ENCODE data around the gene SLC39A13. TPM values are rescaled to one million over a fixed set of nuclear protein-coding genes. Genes with fewer than 3 reads are reported as not detected.

SLC39A13 gene
- total RNA-seq, 1 experiment from 2014 or later, result 32.5 TPM

- Histone ChIP-seq H3K9me2 (replicated peaks; ENCODE audit: low read length) (no peaks in the 10 kb centered on the region), H3K4me1 (ENCODE audit: insufficient read depth, low read length) (no peaks in the 10 kb centered on the region), H3K4me2 (ENCODE audit: low read length) (no peak overlapping the region), H3K36me3 (ENCODE audit: low read depth, low read length) (no peaks in the 10 kb centered on the region), H3K27ac (ENCODE audit: low read length) (no peak overlapping the region), H4K20me1 (ENCODE audit: low read length) (no peaks in the 10 kb centered on the region), H3K9ac (ENCODE audit: low read length) (no peak overlapping the region), H3K4me3 (ENCODE audit: low read length) (no peak overlapping the region), H2AFZ (ENCODE audit: low read length) (no peak overlapping the region), H3K79me2 (ENCODE audit: low read length) (no peaks in the 10 kb centered on the region), H3F3A (ENCODE audit: low read length, unreplicated experiment) (no peaks in the 10 kb centered on the region), H3K27me3 (ENCODE audit: low read length) (no peaks in the 10 kb centered on the region), H3K9me3 (ENCODE audit: low read length) (no peaks in the 10 kb centered on the region)
- intact Hi-C loops (cut with micrococcal nuclease), result no loop called here
- ChIA-PET POLR2A (ENCODE audit: unreplicated experiment) (no interaction called here), CTCF (no interaction called here)
- DNase-seq, result no peak
- ATAC-seq, result no peak
- no TSS peak for BruUV-seq (replicated peaks)
- TF ChIP-seq EZH2 (IDR thresholded peaks at IDR 0.05; ENCODE audit: low read length, unreplicated experiment) (no peak), EZH2phosphoT487 (IDR thresholded peaks at IDR 0.05; ENCODE audit: borderline replicate concordance, low read length) (no peak), CTCF (conservative IDR thresholded peaks at IDR 0.05; ENCODE audit: low read depth, low read length) (no peak)
Observed at GRCh38 chr11:47447906-47448305, 39.5 kb downstream of the SLC39A13 start.

DNA sequence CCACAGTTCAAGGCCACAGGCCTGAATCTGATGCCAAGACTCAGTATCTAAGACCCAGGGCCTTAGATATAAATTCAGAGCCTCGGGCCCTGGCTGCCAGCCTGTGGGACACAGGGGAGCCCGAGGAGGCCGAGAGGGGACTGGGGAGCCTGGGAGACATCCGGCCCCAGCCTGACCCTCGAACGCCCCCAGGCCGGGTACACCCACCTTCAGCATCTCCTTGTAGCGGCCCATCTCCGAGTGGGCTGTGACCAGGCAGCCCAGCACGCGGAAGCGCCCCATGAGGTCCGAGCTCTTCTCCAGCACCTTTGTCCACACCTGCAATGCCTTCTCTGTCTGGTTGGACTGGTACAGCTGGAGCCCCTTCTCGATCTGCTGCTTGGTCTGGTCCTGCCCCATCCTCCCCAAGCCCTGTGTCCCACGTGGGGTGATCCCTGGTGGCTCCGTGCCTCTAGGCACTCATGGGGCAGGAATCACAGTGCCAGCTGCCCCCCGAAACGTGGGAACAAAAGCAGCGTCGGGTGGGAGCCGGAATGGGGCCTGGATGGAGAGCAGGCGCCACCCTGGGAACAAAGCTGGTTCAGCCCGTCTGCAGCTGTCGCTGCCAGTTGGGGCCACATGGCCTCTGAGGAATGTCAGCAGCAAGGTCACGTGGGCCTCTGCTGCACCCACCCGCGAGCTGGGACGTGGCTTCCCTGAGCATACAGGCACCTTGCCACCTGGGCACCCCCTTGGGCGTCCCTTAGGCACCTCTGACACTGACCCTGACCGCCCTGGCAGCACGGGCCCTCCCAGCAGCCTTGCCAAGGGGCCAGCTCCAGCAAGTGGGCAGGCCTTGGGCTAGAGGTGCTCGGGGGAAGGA lies 40.4 kb downstream of the SLC39A13 start, which contains the start of gene RAPSN:
Gene RAPSN, minus strand, starts transcription at position 571 of the 862 bp plus-strand sequence. Its CDS starts 172 bp downstream, at position 399.
- intact Hi-C loops (cut with micrococcal nuclease), result no loop called here
- no peaks in the 10 kb centered on the region for H3K79me2 ChIP-seq (ENCODE audit: low read length)
- BruUV-seq (replicated peaks), result no TSS peak
- no peaks in the 10 kb centered on the region for H3K9me2 ChIP-seq (replicated peaks; ENCODE audit: low read length)
- no peak within 1 kb of the TSS for H3K27ac ChIP-seq (ENCODE audit: low read length)
- no peak within 1 kb of the TSS for H2AFZ ChIP-seq (ENCODE audit: low read length)
- ChIA-PET CTCF (no interaction called here), POLR2A (ENCODE audit: unreplicated experiment) (no interaction called here)
- no peak within 1 kb of the TSS for H3K4me2 ChIP-seq (ENCODE audit: low read length)
- H3K9ac ChIP-seq (ENCODE audit: low read length), result no peak within 1 kb of the TSS
- H3K4me3 ChIP-seq (ENCODE audit: low read length), result no peak within 1 kb of the TSS
- no peaks in the 10 kb centered on the region for H3K27me3 ChIP-seq (ENCODE audit: low read length)
- H3K4me1 ChIP-seq (ENCODE audit: insufficient read depth, low read length), result no peaks in the 10 kb centered on the region
- H3F3A ChIP-seq (ENCODE audit: low read length, unreplicated experiment), result no peaks in the 10 kb centered on the region
- ATAC-seq (no peak), DNase-seq (no peak)
- no peaks in the 10 kb centered on the region for H4K20me1 ChIP-seq (ENCODE audit: low read length)
- no peak for TF ChIP-seq CTCF (conservative IDR thresholded peaks at IDR 0.05; ENCODE audit: low read depth, low read length)
- TF ChIP-seq EZH2phosphoT487 (IDR thresholded peaks at IDR 0.05; ENCODE audit: borderline replicate concordance, low read length), result no peak
- TF ChIP-seq EZH2 (IDR thresholded peaks at IDR 0.05; ENCODE audit: low read length, unreplicated experiment), result no peak
- no peaks in the 10 kb centered on the region for H3K9me3 ChIP-seq (ENCODE audit: low read length)
- H3K36me3 ChIP-seq (ENCODE audit: low read depth, low read length), result no peaks in the 10 kb centered on the region

DNA sequence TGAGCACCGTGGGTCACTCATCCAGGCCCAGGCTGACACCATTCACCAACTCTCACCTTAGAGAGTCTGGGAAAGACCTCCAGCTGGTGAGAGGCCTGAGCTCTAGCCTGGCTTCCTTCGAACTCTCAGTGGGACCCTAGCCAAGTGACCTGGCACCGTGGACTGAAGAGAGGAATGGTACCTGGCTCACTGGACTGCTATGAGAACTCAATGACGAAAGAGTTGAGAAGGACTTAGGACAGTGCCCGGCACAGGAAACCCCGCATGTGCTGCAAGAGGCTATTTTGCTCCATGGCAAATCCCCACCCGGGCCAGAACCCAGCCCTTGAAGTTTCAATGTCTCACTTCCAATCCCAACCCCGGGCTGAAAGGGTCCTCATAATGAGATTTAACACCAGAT lies 41.2 kb downstream of the SLC39A13 start:
- no peak overlapping the region for H3K4me2 ChIP-seq (ENCODE audit: low read length)
- H3K27ac ChIP-seq (ENCODE audit: low read length), result no peak overlapping the region
- TF ChIP-seq EZH2phosphoT487 (IDR thresholded peaks at IDR 0.05; ENCODE audit: borderline replicate concordance, low read length) (no peak), CTCF (conservative IDR thresholded peaks at IDR 0.05; ENCODE audit: low read depth, low read length) (no peak), EZH2 (IDR thresholded peaks at IDR 0.05; ENCODE audit: low read length, unreplicated experiment) (no peak)
- H3K9me2 ChIP-seq (replicated peaks; ENCODE audit: low read length), result no peaks in the 10 kb centered on the region
- H3K79me2 ChIP-seq (ENCODE audit: low read length), result no peaks in the 10 kb centered on the region
- no peaks in the 10 kb centered on the region for H4K20me1 ChIP-seq (ENCODE audit: low read length)
- ChIA-PET POLR2A (ENCODE audit: unreplicated experiment) (no interaction called here), CTCF (no interaction called here)
- no peaks in the 10 kb centered on the region for H3K27me3 ChIP-seq (ENCODE audit: low read length)
- intact Hi-C loops (cut with micrococcal nuclease), result no loop called here
- H3K4me3 ChIP-seq (ENCODE audit: low read length), result no peak overlapping the region
- no peak for DNase-seq
- no peaks in the 10 kb centered on the region for H3K9me3 ChIP-seq (ENCODE audit: low read length)
- no peak for ATAC-seq
- no peak overlapping the region for H2AFZ ChIP-seq (ENCODE audit: low read length)
- no peaks in the 10 kb centered on the region; the same call in 1 of the 2 replicates for H3K36me3 ChIP-seq (ENCODE audit: low read depth, low read length)
- no peak overlapping the region for H3K9ac ChIP-seq (ENCODE audit: low read length)
- H3F3A ChIP-seq (ENCODE audit: low read length, unreplicated experiment), result no peaks in the 10 kb centered on the region
- no TSS peak for BruUV-seq (replicated peaks)
- no peaks in the 10 kb centered on the region for H3K4me1 ChIP-seq (ENCODE audit: insufficient read depth, low read length)
